ENCODE data around the gene CACNA2D3. TPM values are rescaled to one million over a fixed set of nuclear protein-coding genes. Genes with fewer than 3 reads are reported as not detected.

The CACNA2D3 gene
- total RNA-seq, 2 experiments from 2014 or later = not detected

- Histone ChIP-seq H4K20me1 (ENCODE audit: insufficient read depth, low read length) (no peaks in the 10 kb centered on the region), H3K9me2 (ENCODE audit: insufficient read depth, low read length) (no peaks in the 10 kb centered on the region), H3K9me3 (ENCODE audit: low read length) (no peaks in the 10 kb centered on the region), H3K27ac (ENCODE audit: low read depth, low read length, poor library complexity, severe bottlenecking) (no peak overlapping the region), H3K36me3 (ENCODE audit: insufficient read depth, low read length) (no peaks in the 10 kb centered on the region), H3K4me1 (ENCODE audit: insufficient read depth, low read length, poor library complexity, severe bottlenecking) (no peaks in the 10 kb centered on the region), H2AFZ (ENCODE audit: low read length) (no peak overlapping the region), H3K4me3 (ENCODE audit: low read depth, low read length, poor library complexity, severe bottlenecking) (no peak overlapping the region), H3K4me2 (ENCODE audit: low read length) (no peak overlapping the region), H3K79me2 (ENCODE audit: insufficient read depth, low read depth, low read length) (no peaks in the 10 kb centered on the region)
- no peak for TF ChIP-seq CTCF (conservative IDR thresholded peaks at IDR 0.05; ENCODE audit: low read length)
- TF ChIP-seq EZH2phosphoT487 (IDR thresholded peaks at IDR 0.05; ENCODE audit: borderline replicate concordance, low read depth, low read length) = no peak
- no peak for DNase-seq (ENCODE audit: low spot score)
- BruUV-seq (replicated peaks) = no TSS peak
- intact Hi-C loops (cut with micrococcal nuclease; ENCODE audit: unreplicated experiment) = no loop called here
- CTCF ChIA-PET (ENCODE audit: unreplicated experiment) = no interaction called here
- POLR2A ChIA-PET = interaction anchor here (0.7 kb wide), 1 partner anchor 8 kb away, joined by 3 read pairs; no protein-coding TSS in a partner anchor
Observed at GRCh38 chr3:54150864-54151467, 28.6 kb downstream of the CACNA2D3 start.

- H3K27ac ChIP-seq (ENCODE audit: low read depth, low read length, poor library complexity, severe bottlenecking) = no peak overlapping the region
- H3K4me2 ChIP-seq (ENCODE audit: low read length) = no peak overlapping the region
- TF ChIP-seq EZH2phosphoT487 (IDR thresholded peaks at IDR 0.05; ENCODE audit: borderline replicate concordance, low read depth, low read length) = no peak
- TF ChIP-seq CTCF (conservative IDR thresholded peaks at IDR 0.05; ENCODE audit: low read length) = no peak
- no peaks in the 10 kb centered on the region for H4K20me1 ChIP-seq (ENCODE audit: insufficient read depth, low read length)
- BruUV-seq (replicated peaks) = no TSS peak
- DNase-seq (ENCODE audit: low spot score) = no peak
- intact Hi-C loops (cut with micrococcal nuclease; ENCODE audit: unreplicated experiment) = no loop called here
- ChIA-PET CTCF (ENCODE audit: unreplicated experiment) (no interaction called here), POLR2A (interaction anchor here (0.6 kb wide), 1 partner anchor 38 kb away, joined by 3 read pairs; no protein-coding TSS in a partner anchor)
- no peaks in the 10 kb centered on the region for H3K9me3 ChIP-seq (ENCODE audit: low read length)
- no peaks in the 10 kb centered on the region for H3K79me2 ChIP-seq (ENCODE audit: insufficient read depth, low read depth, low read length)
- H3K4me3 ChIP-seq (ENCODE audit: low read depth, low read length, poor library complexity, severe bottlenecking) = no peak overlapping the region
- no peaks in the 10 kb centered on the region for H3K36me3 ChIP-seq (ENCODE audit: insufficient read depth, low read length)
- no peak overlapping the region for H2AFZ ChIP-seq (ENCODE audit: low read length)
- no peaks in the 10 kb centered on the region for H3K9me2 ChIP-seq (ENCODE audit: insufficient read depth, low read length)
- no peaks in the 10 kb centered on the region for H3K4me1 ChIP-seq (ENCODE audit: insufficient read depth, low read length, poor library complexity, severe bottlenecking)
Observed at GRCh38 chr3:54153477-54153876, 31.1 kb downstream of the CACNA2D3 start.

- no TSS peak for BruUV-seq (replicated peaks)
- Histone ChIP-seq H3K4me1 (ENCODE audit: insufficient read depth, low read length, poor library complexity, severe bottlenecking) (no peaks in the 10 kb centered on the region), H3K4me2 (ENCODE audit: low read length) (no peak overlapping the region), H2AFZ (ENCODE audit: low read length) (no peak overlapping the region), H3K9me3 (ENCODE audit: low read length) (no peaks in the 10 kb centered on the region), H3K36me3 (ENCODE audit: insufficient read depth, low read length) (no peaks in the 10 kb centered on the region), H3K79me2 (ENCODE audit: insufficient read depth, low read depth, low read length) (no peaks in the 10 kb centered on the region), H4K20me1 (ENCODE audit: insufficient read depth, low read length) (no peaks in the 10 kb centered on the region), H3K9me2 (ENCODE audit: insufficient read depth, low read length) (no peaks in the 10 kb centered on the region), H3K4me3 (ENCODE audit: low read depth, low read length, poor library complexity, severe bottlenecking) (no peak overlapping the region), H3K27ac (ENCODE audit: low read depth, low read length, poor library complexity, severe bottlenecking) (no peak overlapping the region)
- intact Hi-C loops (cut with micrococcal nuclease; ENCODE audit: unreplicated experiment) = no loop called here
- TF ChIP-seq CTCF (conservative IDR thresholded peaks at IDR 0.05; ENCODE audit: low read length) (no peak), EZH2phosphoT487 (IDR thresholded peaks at IDR 0.05; ENCODE audit: borderline replicate concordance, low read depth, low read length) (no peak)
- ChIA-PET CTCF (ENCODE audit: unreplicated experiment) (no interaction called here), POLR2A (interaction anchor here (0.7 kb wide), 1 partner anchor 214 kb away, joined by 3 read pairs; no protein-coding TSS in a partner anchor)
- no peak for DNase-seq (ENCODE audit: low spot score)
Observed at GRCh38 chr3:54157860-54158259, 35.5 kb downstream of the CACNA2D3 start.
